Fibroblast of skin of right quadriceps (primary cell): Measurements from ENCODE around the gene DNAJC1.
A peak's percentile ranks its signal among the peaks of the same experiment; 100 is the strongest.
"Not testable (repeated sequence)": the region's sequence is repeated elsewhere in the genome, so short reads cannot be mapped to it uniquely, and the experiment has no call there.

Experiments used
- DNase-seq: peaks from one replicate; pipeline ENCODE4 v3.0.0-alpha.2; 2013

DNAJC1 gene

DNA sequence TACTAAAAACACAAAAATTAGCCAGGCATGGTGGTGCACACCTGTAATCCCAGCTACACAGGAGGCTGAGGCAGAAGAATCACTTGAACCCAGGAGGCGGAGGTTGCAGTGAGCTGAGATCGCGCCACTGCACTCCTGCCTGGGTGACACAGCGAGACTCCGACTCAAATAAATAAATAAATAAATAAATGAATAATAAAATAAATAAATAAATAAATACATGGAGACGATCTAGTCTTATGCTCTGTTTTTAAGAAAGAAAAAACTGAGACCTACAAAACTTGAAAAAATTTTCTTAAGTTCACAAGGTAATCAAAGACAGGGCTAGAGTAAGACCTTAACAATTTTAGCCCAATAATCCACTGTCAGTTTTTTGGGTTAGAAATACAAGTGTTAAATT is 181.3 kb downstream of the DNAJC1 start:
- DNase-seq: not testable (repeated sequence)

DNA sequence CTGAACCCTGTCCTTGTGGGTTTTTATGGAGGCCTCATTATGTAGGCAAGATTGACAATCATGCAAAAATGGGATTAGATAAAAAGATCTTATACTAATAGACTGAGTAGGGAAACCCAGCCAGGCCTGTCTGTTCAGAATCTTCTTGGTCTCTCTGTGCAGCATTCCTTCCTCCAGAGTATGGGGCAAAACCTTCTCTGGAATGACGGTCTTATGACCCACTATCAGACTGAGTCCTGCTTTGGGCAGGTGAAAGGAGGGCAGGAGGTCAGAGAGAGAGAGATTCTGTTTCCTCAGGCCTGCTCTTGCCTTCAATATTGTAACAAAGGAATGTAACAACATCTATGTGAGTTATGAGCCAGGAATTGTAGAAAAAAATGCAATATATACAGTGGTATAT is 182.6 kb downstream of the DNAJC1 start:
- no peak for DNase-seq

DNA sequence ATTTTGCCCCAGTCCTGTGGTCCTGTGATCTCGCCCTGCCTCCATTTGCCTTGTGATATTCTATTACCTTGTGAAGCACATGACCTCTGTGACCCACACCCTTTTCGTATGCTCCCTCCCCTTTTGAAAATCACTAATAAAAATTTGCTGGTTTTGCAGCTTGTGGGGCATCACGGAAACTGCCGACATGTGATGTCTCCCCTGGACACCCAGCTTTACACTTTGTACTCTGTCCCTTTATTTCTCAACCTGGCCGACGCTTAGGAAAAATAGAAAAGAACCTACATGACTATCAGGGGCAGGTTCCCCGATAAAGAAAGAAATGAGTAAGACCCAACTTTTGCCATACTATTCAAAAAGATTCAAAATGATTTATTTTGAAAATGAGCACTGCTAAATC is 185.1 kb downstream of the DNAJC1 start:
- not testable (repeated sequence) for DNase-seq

DNA sequence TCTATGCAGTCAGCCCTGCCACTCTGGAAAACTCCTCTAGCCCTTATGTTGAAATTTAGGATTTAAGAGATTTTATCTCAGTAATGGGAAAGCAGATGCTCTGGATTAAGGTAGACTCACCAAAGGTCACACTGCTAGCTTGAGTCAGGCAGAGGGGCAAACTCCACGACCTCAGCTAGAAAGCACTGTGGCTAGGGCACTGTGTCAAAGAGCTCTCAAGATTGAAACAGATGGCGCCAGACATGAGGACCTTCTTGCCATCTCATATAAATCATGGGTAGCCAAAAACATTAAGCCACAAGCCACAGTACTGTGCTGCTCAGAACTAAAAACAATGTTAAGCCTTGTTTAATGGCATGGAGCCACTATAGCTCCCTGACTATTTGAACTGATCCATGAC is 188.7 kb downstream of the DNAJC1 start:
- peak; percentile 14 for DNase-seq

DNA sequence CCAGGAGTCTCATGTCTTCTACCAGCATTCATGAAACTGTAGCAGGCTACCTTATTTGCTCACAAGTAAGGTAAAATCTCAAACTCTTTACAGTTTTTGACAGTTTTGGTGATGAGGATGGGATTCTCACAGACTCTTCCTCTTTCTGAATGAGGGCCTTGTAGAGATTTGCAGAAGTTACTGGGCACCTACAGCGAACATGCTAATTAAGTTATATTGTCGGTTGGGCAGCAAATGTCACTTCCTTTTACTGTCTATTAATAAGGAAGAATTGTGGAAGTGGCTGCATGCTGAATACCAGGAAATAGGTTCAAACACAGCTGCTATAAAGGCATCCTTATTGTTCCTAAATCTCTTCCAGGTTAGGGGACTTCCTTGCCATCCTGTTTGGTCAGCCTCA is 189.6 kb downstream of the DNAJC1 start:
- DNase-seq: no peak

DNA sequence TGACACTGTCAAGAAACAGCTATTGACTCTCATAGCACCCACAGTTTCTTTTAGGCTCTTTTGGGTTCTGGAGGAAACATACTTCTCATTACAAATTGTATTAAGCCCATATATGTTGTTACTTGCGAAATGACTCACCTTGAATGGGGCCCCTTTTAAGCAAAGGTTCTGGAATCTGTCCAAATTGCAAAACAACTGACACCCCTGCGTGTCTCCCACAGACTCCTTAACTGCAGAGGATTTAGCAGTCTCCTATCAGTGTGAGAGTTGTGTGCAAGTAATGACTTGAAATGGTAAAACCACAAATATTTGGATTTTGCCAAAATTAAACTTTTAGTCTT is 192.3 kb downstream of the DNAJC1 start:
- DNase-seq: peak; percentile 49

DNA sequence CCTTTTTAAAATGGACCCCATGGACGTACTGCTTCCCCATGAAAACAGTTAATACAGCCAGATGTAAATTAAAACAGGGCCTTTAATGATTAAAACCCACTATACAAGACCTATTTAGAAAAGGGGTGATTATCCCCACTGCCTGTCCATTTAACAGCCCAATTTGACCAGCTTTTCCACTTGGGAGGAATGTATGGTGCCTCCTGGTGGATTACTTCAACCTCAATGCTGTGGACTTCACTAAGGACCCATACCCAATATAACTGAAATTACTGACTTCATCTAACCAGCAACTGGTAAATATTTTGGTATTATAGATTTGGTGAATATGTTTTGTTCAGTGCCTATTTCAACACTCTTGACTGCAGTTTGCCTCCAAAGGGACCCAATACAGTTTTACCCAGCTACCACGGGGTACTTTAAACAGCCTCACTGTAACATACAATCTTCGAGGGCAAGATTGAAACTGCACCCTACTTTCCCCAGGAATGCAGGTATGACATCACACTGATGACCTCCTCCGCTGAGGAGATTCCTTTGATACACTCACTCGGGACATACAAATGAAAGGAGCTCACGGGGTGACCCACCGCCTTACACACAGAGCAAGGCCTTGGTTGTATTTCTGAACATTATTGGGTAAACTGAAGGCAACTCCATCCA is 192.8 kb downstream of the DNAJC1 start:
- DNase-seq: peak; percentile 8

DNA sequence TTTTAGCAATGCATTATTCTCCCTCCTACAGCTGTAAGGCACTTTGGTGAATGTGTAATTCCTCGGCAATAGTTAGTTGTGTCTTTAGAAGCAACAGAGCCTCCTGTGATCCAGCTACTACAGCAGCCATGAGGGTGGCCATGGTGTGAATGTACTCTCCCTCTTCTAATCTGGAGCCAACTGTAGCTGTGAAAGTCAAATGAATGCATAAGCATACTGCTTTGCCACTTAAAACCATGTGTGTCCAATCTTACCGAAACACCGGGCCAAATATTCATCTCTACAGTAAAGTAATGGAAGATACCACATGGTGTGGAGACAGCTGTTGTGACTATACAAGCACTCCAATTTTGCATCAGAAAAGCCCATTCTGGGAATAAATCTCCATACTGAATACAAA is 195.0 kb downstream of the DNAJC1 start:
- DNase-seq: no peak

DNA sequence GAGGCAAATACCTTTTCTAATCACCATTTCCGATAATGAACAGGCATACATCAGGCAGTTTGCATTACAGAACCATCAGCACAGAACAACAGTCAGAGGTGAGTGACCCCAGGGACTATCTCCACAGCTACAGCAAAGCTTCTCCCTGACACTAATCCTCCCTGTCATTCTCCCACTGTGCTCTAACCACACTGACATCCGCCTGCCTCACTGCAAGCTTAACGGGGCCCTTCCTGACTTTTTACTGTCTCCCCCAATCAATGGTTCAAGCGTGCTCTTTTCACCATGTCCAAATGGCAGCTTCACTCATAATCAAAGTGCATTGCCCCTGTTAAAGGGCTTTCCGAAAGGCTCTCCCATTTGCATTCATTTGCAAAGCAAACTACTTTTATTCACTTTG is 196.3 kb downstream of the DNAJC1 start:
- no peak for DNase-seq

DNA sequence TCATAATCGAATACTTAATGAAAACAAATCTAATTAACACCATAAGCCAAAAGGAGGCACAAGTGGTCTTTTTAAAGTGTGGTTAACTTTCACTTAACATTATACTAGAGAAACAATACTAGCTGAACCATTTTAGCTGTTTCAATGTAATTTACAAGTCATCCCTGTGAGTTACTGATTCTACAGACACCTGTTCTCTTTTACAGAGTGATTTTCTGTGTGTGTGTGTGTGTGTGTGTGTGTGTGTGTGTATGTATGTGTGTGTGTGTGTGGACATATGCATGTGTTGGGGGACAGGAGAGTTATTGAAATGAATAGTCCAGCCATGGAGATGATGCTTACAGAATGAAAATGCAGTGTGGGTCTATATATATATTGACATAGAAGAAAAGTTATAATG is 200.2 kb downstream of the DNAJC1 start:
- DNase-seq: no peak

DNA sequence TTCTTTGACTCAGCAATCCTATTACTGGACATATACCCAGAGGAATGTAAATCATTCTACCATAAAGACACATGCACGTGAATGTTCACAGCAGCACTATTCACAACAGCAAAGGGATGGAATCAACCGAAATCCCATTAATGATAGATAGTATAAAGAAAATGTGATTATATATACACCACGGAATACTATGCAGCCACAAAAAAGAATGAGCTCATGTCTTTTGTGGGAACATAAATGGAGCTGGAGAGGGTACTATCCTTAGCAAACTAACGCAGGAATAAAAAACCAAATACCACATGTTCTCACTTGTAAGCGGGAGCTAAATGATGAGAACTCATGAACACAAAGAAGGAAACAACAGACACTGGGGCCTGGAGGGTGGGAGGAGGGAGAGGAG is 201.9 kb downstream of the DNAJC1 start:
- DNase-seq: no peak

DNA sequence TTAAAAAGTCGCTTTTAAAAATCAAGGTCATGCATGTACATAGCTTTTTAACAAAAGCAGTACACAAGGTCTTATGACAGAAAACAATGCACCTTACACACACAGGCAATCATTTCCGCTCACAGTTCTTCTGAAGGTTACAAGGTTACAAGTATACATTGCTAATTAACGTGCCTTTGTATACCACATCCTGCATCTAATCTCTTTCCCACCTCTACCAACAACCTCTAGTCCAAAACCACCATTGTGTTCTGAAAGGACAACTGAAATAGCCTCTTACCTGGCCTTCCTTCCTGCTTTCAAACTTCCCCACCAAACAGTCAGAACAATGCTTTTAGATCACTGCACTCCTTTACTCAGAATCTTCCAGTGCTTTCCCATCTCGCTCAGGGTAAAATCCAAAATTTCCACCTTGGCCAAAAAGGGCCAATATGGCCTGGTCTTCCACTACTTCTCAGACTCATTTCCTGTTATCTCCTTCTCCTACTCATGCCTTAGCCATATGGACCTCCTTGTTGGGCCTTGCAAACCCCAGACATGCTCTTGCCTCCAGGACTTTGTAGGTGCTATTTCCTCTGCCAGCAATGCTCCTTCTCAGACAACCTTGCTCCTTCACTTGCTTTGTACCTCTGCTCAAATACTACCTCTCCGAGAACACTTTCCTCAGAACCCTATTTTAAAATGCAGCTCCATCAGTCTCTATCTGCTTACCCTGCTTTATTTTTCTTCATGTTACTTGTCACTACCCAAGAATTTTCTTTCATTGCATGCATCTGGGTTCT is 205.4 kb downstream of the DNAJC1 start:
- DNase-seq: no peak

DNA sequence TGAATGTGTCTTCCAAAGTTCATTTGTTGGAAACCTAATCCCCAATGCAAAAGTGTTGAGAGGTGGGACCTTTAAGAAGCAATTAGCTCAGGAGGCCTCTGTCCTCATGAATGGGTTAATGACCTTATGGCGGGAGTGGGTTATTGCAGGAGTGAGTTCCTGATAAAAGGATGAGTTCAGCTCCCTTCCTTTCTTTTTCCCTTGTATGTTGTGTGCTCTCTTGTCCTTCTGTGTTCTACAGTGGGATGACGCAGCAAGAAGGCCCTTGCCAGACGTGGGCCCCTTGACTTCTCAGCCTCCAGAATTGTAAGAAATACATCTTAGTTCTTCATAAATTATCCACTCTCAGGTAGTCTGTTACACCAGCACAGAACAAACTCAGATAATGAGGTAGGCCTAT is 206.0 kb downstream of the DNAJC1 start:
- DNase-seq: no peak

DNA sequence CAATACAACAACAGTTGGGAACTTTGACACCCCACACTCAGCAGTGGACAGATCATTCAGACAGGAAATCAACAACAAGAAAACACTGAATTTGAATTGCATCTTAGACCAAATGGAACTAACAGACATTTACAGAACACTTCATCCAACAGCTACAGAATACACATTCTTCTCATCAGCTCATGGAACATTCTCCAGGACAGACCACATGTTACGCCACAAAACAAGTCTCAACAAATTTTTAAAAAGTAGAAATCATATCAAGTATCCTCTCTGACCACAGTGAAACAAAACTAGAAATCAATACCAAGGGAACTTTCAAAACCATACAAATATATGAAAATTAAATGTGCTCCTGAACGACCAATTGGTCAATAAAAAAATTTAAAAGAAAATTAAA is 212.3 kb downstream of the DNAJC1 start:
- DNase-seq: no peak

DNA sequence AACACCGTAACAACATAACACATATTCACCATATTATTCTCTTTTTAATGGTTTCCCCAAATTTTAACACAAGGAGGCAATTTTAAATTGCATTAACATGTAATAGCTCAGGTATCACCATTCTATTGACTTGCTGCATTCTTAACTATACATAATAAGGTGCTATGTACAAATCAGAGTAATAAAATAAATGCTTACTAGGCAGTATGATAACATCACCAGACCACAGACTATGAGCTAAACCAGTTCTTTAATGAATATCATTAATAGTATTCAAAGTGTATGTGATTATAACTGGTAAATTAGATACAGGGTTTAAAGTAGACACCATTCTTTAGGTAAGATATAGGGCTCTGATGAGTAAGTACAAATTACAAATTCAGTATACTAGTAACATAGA is 226.6 kb downstream of the DNAJC1 start:
- no peak for DNase-seq

DNA sequence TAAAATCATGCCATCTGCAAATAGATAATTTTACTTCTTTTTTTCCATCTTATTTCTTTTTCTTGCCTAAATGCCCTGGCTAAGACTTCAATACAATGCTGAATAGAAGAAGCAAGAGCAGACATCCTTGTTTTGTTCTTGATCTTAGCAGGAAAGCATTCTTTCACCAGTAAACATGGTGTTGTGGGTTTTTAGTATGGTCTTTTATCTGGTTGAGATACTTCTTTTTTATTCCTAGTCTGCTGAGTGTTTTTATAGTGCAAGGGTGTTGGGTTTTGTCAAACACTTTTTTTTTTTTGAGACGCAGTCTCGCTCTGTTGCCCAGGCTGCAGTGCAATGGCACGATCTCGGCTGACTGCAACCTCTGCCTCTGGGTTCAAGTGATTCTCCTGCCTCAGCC is 232.3 kb downstream of the DNAJC1 start:
- DNase-seq: no peak

DNA sequence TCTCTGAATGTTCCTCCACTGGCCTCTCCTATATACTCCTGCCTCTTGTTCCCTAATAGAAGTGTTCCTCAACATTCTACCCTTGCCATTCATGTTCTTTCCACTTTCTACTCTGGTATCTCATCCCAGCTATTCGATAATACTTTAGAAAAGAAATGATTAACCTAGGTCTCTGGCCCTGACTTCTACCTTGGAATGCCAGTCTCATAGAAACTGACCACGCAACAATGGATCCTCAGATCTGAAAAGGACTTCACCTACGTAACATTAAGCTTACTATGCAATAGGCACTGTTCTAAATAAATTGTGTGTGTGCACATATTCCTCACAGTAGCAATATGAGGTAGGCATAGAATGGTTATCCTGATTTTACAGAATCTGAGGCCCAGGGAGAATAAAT is 234.5 kb downstream of the DNAJC1 start:
- no peak for DNase-seq

DNA sequence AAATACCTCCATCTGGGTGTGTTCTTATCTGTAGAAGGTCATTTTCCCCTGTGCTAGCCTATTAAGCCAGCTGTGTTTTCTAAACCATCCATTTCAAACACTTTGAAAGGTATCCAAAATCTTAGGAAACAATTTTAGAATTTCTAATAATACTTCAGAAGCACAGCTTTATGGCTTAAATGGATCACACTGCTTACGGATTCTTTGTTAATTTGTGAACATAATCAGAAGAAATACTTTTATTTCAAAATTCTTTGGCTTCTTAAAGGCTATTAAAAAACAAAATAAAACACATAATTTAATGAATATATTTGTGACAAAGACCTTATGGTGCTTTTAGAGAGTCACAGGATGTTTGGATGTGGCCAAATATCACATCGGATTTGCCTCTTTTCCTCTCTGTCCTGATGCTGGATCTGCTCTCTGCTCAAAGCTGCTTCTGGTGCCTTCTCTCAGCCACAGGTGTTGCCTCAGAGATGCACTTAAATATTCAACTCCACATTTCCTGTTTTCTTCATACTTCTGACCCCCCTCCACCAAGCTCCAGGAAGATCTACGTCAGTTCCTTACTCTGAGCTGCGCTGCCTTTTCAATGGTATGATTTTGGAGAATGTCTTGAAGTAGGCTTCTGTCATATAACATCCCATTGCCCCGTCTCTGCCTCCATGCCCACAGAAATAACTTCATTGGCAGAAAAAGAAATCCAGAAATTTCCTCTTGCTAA is 238.9 kb downstream of the DNAJC1 start:
- DNase-seq: no peak

DNA sequence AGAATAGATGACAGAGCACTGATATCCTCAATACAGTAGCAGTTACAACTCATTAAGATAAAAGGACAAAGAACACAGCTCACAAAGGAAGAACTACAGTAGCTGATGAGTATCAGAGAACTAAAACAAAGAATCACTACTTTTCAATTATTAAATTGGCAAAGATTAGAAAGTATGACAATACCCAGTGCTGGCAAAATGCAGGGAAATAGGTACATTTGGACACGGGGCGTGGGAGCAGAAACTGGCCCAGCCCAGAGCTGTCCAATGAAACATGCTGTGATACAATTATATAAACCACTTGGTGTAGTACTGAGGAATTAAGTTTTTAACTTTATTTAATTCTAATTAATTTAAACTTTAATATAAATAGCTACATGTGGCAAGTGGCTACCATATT is 243.2 kb downstream of the DNAJC1 start:
- no peak for DNase-seq

DNA sequence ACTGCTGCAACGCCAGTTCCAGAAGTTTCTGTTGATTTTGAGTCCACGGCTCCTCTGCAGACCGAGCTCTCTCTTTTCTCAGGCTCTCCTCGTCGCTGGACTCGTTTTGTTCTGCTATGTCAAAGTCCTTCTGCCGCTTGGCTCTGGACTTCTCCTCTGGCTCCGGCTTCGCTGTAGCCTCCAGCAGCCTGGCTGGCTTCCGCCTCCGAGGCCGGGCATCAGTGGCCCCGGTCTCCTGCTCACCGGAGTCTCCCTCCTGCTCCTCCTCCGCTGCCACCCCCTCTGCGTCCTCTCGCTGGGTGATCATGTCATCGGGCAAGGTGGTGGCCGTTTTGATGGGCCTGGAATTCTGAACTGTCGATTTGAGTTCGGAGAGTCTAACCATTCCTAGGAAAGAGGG is 244.3 kb downstream of the DNAJC1 start:
- DNase-seq: no peak

DNA sequence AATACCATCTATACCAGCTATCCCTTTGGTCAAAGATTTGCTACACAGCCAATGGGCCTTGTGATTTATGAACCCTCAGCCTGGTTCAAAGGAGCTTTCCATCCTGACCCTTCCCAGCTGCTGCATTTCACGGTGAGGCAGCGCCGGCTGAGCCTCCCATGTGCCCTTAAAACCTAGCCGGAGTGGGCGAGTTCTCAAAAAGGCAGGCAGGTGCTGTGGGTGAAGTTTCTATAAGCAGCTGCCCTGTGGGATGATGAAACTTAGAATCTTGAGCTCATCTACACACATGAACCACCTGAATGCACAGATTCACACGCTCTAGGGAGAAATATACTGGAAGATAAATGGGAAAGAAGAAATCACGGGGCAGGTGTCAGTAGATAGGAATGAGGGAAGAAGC is 244.8 kb downstream of the DNAJC1 start:
- no peak for DNase-seq

DNA sequence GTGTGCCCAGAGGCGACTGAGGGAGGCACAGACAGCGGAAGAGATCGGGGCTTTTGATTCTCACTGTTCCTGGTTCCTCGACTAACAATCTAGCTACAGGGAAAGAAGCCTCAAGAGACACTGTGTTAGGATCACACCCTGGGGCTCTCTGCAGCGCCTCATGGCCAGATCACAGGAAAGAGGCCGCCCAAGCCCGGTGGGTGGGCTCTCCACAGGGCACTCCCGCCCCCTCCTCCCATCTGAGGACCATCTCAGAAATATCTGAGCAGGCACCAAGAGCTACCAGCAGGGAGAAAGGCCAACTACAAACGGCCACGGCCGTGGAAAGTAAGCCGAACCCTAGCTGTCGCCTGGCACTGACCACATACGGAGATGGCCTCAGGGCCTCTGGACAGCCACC is 245.3 kb downstream of the DNAJC1 start:
- DNase-seq: no peak

DNA sequence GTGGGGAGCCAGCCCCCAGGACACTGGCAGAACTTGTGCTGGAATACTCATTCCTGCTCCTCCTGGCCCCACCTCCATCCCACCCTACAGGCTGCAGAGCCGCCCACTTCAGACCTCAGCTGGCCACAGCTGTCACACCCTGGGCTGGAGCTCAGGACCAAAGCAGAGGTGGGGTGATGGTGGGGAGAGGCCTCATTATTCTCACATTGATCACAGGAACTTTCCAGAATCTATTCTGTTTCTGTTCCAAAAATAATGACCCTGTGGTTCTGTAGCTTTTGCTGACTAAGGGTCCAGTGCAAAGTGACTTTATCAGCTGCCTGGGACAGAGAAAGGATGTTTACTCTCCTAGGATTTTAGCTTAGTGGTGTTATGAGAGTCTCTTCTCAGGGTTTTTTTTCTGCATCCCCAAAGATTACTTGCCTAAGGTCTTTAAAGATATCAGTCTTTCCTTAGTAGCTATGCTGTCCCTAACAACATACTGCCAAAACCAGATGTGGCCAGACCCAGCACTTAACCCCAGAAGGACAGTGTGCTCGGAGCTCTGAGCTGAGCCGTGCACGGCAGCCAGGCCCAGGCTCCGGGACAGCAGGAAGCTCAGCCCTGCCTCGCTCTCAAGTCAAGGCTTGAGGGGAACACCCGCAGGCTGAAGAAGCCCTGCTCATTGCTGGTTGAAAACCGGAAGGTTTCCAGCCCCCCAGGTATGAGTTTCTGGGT is 246.2 kb downstream of the DNAJC1 start:
- no peak for DNase-seq

DNA sequence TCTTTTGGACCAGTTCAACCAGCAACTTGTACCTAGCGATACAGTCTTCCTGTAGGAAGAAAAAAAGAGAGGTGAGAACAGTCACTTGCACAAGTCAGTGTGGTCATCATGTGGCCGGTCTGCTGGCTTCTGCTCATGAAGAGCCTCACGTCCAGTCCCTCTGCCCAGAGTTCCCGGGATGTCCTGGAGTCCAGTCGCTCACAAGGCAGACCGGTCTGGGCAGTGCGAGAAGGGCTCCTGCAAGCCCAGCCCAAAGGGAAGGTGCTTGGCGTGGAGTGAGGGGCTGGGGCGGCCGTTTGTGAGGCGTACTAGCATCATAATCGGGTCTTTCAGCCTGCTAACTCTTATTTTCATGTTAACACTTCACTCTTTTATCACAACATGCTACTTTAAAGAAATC is 246.8 kb downstream of the DNAJC1 start:
- DNase-seq: no peak
